Stimulated activated CD8-positive, alpha-beta memory T cell treated with anti-CD3 and anti-CD28 coated beads, Interleukin-12 subunit alpha, Interleukin-12 subunit beta, amount 100 ng/mL, for 24 hours (primary cell): ENCODE results near the gene DICER1.
"Not testable (repeated sequence)": the region's sequence is repeated elsewhere in the genome, so short reads cannot be mapped to it uniquely, and the experiment has no call there.

Source experiments
- DNase-seq: peaks from one replicate; pipeline ENCODE4 v3.0.0-alpha.2; 2020; ENCODE audit errors: extremely low read depth

DICER1 gene

GRCh38 chr14:95185767-95186392 is 28.6 kb upstream of the DICER1 start:
- DNase-seq: no peak

GRCh38 chr14:95185033-95185766 is 27.9 kb upstream of the DICER1 start:
- no peak for DNase-seq

GRCh38 chr14:95184413-95184790 is 27.1 kb upstream of the DICER1 start:
- no peak for DNase-seq

- DNase-seq: no peak
Measured at GRCh38 chr14:95183532-95184412, 26.4 kb upstream of the DICER1 start.

GRCh38 chr14:95183082-95183481 is 25.8 kb upstream of the DICER1 start:
- DNase-seq: no peak

- no peak for DNase-seq
Measured at GRCh38 chr14:95182379-95182778, 25.1 kb upstream of the DICER1 start.

- DNase-seq: no peak
Measured at GRCh38 chr14:95180966-95181741, 23.8 kb upstream of the DICER1 start.

- not testable (repeated sequence) for DNase-seq
Measured at GRCh38 chr14:95175670-95176069, 18.3 kb upstream of the DICER1 start.

GRCh38 chr14:95174184-95174792 is 17.0 kb upstream of the DICER1 start:
- no peak for DNase-seq

- no peak for DNase-seq
Measured at GRCh38 chr14:95173518-95173917, 16.2 kb upstream of the DICER1 start.

GRCh38 chr14:95167177-95167576 is 9.8 kb upstream of the DICER1 start:
- DNase-seq: no peak

- no peak for DNase-seq
Measured at GRCh38 chr14:95165517-95165916, 8.2 kb upstream of the DICER1 start.

GRCh38 chr14:95164506-95164905 is 7.2 kb upstream of the DICER1 start:
- DNase-seq: no peak

GRCh38 chr14:95163666-95164065 is 6.3 kb upstream of the DICER1 start:
- DNase-seq: no peak

GRCh38 chr14:95163132-95163531 is 5.8 kb upstream of the DICER1 start:
- DNase-seq: no peak

GRCh38 chr14:95162641-95163040 is 5.3 kb upstream of the DICER1 start:
- DNase-seq: no peak

- DNase-seq: no peak
Measured at GRCh38 chr14:95157048-95157326, 342 bp downstream of the DICER1 start.

GRCh38 chr14:95156161-95157047 is 925 bp downstream of the DICER1 start:
- no peak for DNase-seq

GRCh38 chr14:95155045-95155444 is 2.3 kb downstream of the DICER1 start:
- DNase-seq: no peak

- DNase-seq: no peak
Measured at GRCh38 chr14:95153866-95154265, 3.5 kb downstream of the DICER1 start.

- no peak for DNase-seq
Measured at GRCh38 chr14:95151561-95151960, 5.8 kb downstream of the DICER1 start.
